Lung (tissue), 12 donors: ENCODE results near the gene B3GNT8. TPM values are rescaled to one million over a fixed set of nuclear protein-coding genes. Genes with fewer than 3 reads are reported as not detected.

ENCODE experiments used
- ATAC-seq: fragments of 200-7000 bp; cut with Tn5 transposase; one replicate; pipeline ENCODE4 v1.9.1; 2020; ENCODE audit warnings: moderate number of reproducible peaks; ENCODE audit not compliant: insufficient read depth, low FRiP score
- DNase-seq, 3 donors: peaks; one replicate each; pipeline ENCODE4 v3.0.0-alpha.2; 2013 to 2017
- H3K27ac ChIP-seq, 2 donors: one replicate each; pipeline ENCODE4 v1.5.1; 2013; ENCODE audit warnings: mild to moderate bottlenecking in 2 of 2, moderate library complexity in 2 of 2, control low read depth in 1 of 2, inconsistent platforms in 1 of 2, low read depth in 1 of 2, low read length in 1 of 2
- H3K27me3 ChIP-seq, 3 donors: one replicate each; pipeline ENCODE4 v1.5.1; 2013; ENCODE audit warnings: low read length in 2 of 3; ENCODE audit not compliant: control insufficient read depth in 3 of 3, insufficient read depth in 3 of 3
- H3K36me3 ChIP-seq, 4 donors: one replicate each; pipeline ENCODE4 v1.5.1; 2013; ENCODE audit warnings: low read length in 4 of 4, mild to moderate bottlenecking in 1 of 4, moderate library complexity in 1 of 4; ENCODE audit not compliant: control insufficient read depth in 4 of 4, insufficient read depth in 4 of 4
- H3K4me1 ChIP-seq, 5 donors: one replicate each; pipeline ENCODE4 v1.5.1; 2013; ENCODE audit warnings: low read length in 5 of 5, mild to moderate bottlenecking in 2 of 5, moderate library complexity in 1 of 5; ENCODE audit not compliant: control insufficient read depth in 5 of 5, insufficient read depth in 5 of 5
- H3K4me3 ChIP-seq: one replicate; pipeline ENCODE4 v1.5.1; 2013; ENCODE audit warnings: mild to moderate bottlenecking, control low read depth, moderate library complexity
- H3K9ac ChIP-seq, 2 donors: one replicate each; pipeline ENCODE4 v1.5.1; 2013; ENCODE audit warnings: low read length in 2 of 2, control low read depth in 1 of 2; ENCODE audit not compliant: insufficient read depth in 1 of 2
- H3K9me3 ChIP-seq, 4 donors: one replicate each; pipeline ENCODE4 v1.5.1; 2013; ENCODE audit warnings: low read length in 3 of 4, mild to moderate bottlenecking in 1 of 4, moderate library complexity in 1 of 4; ENCODE audit not compliant: control insufficient read depth in 4 of 4, insufficient read depth in 3 of 4
- CTCF ChIP-seq: IDR thresholded peaks from 2 replicates; pipeline ENCODE4 v1.5.1; 2012; ENCODE audit warnings: mild to moderate bottlenecking; ENCODE audit errors: control extremely low read depth, extremely low read depth
- WGBS, 2 donors: extraction: QIAGEN DNeasy Blood & Tissue Kit; methylation state at CpG; one replicate each; pipeline ENCODE4 v1.1.7; 2013; 5-methylcytosine and 5-hydroxymethylcytosine counted together
- polyA plus RNA-seq, 2 donors: library from polyadenylated mRNA; stranded (reverse); fragments of 200-250 nt; gene quantifications; one replicate each; pipeline ENCODE4 v1.2.1, GENCODE V29; 2013
- total RNA-seq, 2 donors: library from RNA; depleted of rRNA in 1 of 2; stranded (reverse); fragments of >200 nt in 1 of 2; gene quantifications; one replicate each; pipeline ENCODE4 v1.2.1, GENCODE V29; 2014 to 2021
- donor health status: control.
- donor health status: control.
- donor health status: Bipolar disorder and iron deficiency.
- donor health status: healthy.
- donor health status: DM: yes; HTN: yes; CAD: no.

The B3GNT8 gene
- total and polyA plus RNA-seq, 4 donors = 6.2 to 39.0 (median 32.8) TPM

- peaks cover 4 to 39% (median 10%) of the 10 kb centered on the region in 4 donors for H3K36me3 ChIP-seq
Observed at GRCh38 chr19:41424335-41425173, 2.6 kb downstream of the B3GNT8 start.

GRCh38 chr19:41422955-41423354 is 4.2 kb downstream of the B3GNT8 start:
- Histone ChIP-seq H3K9ac (no peak overlapping the region), H3K36me3 (peaks cover 8 to 43% (median 15%) of the 10 kb centered on the region in 4 donors), H3K27me3 (no peaks in the 10 kb centered on the region), H3K27ac (no peak overlapping the region), H3K9me3 (no peaks in the 10 kb centered on the region), H3K4me3 (no peak overlapping the region), H3K4me1 (peaks cover 0 to 24% (median 6%) of the 10 kb centered on the region in 5 donors)
- no peak for ATAC-seq
- DNase-seq = no peak
- TF ChIP-seq CTCF = no peak
- 93 to 94% methylated on average over 12 of the region's 12 CpGs for WGBS, 2 donors

More at GRCh38 chr19:41424335-41425173, 2.6 kb downstream of the B3GNT8 start:
- no peak overlapping the region for H3K4me3 ChIP-seq
- ATAC-seq (no peak), DNase-seq (no peak)
- no peak for TF ChIP-seq CTCF
- H3K9me3 ChIP-seq = no peaks in the 10 kb centered on the region
- 67% methylated on average over 21 of the region's 21 CpGs for WGBS, 2 donors
- H3K27ac ChIP-seq = peak overlapping the region in 1 of 2 donors; percentile 60
- no peak overlapping the region for H3K9ac ChIP-seq
- no peaks in the 10 kb centered on the region for H3K27me3 ChIP-seq
- peaks cover 0 to 31% (median 13%) of the 10 kb centered on the region in 5 donors for H3K4me1 ChIP-seq

GRCh38 chr19:41422456-41422855 is 4.7 kb downstream of the B3GNT8 start:
- ATAC-seq (no peak), DNase-seq (no peak)
- Histone ChIP-seq H3K27ac (no peak overlapping the region), H3K4me1 (peaks cover 0 to 19% (median under 1%) of the 10 kb centered on the region in 5 donors), H3K9ac (no peak overlapping the region), H3K27me3 (no peaks in the 10 kb centered on the region), H3K36me3 (peaks cover 8 to 43% (median 15%) of the 10 kb centered on the region in 4 donors), H3K4me3 (no peak overlapping the region), H3K9me3 (no peaks in the 10 kb centered on the region)
- TF ChIP-seq CTCF = no peak
- 85 to 89% methylated on average over 18 of the region's 18 CpGs for WGBS, 2 donors
